ENCODE results near the gene BNC2.
"Not testable (repeated sequence)": the region's sequence is repeated elsewhere in the genome, so short reads cannot be mapped to it uniquely, and the experiment has no call there.

Gene BNC2

DNA sequence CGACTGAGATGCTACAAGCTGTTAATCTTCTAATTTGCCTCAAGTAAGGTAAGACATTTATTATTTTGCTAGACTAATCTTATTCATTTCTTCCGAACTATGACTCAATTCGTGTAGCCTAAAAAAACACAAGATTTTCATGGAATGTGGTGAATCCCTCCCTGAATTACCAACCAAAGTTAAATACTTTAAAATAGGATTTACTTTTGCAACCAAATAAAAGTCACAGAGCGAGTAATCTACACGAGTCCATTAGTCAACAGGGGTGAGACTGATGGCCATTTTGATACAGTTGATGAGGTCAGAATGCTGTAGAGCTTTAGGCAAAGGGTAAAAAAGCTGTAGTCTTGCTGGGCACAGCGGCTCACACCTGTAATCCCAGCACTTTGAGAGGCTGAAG is 13.1 kb upstream of the BNC2 start:
- no peaks in the 10 kb centered on the region for H3K36me3 Mint-ChIP-seq (ENCODE audit: low read depth)
- H3K27ac Mint-ChIP-seq, result no peak overlapping the region
- H3K4me3 Mint-ChIP-seq, result no peak overlapping the region
- H3K4me1 Mint-ChIP-seq (ENCODE audit: low read depth), result no peaks in the 10 kb centered on the region
- no peaks in the 10 kb centered on the region for H3K27me3 Mint-ChIP-seq (ENCODE audit: low read depth)
- peaks cover 30% of the 10 kb centered on the region for H3K9me3 Mint-ChIP-seq
- no peak for DNase-seq (ENCODE audit: low spot score)

DNA sequence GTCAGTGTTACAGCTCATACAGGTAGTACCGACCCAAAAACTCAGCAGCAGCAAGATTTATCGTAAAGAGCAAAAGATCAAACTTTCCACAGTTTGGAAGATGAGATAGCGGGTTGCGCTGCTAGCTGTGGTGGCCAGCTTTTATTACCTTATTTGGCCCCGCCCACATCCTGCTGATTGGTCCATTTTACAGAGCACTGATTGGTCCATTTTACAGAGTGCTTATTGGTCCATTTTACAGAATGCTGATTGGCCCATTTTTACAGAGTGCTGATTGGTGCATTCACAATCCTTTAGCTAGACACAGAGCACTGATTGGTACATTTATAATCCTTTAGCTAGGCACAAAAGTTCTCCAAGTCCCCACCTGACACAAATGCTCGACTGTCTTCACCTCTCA is 12.0 kb upstream of the BNC2 start:
- H3K27me3 Mint-ChIP-seq (ENCODE audit: low read depth); H3K4me3 Mint-ChIP-seq; H3K4me1 Mint-ChIP-seq (ENCODE audit: low read depth); H3K27ac Mint-ChIP-seq; DNase-seq (ENCODE audit: low spot score); H3K36me3 Mint-ChIP-seq (ENCODE audit: low read depth): not testable (repeated sequence)
- H3K9me3 Mint-ChIP-seq, result peaks cover 30% of the 10 kb centered on the region

DNA sequence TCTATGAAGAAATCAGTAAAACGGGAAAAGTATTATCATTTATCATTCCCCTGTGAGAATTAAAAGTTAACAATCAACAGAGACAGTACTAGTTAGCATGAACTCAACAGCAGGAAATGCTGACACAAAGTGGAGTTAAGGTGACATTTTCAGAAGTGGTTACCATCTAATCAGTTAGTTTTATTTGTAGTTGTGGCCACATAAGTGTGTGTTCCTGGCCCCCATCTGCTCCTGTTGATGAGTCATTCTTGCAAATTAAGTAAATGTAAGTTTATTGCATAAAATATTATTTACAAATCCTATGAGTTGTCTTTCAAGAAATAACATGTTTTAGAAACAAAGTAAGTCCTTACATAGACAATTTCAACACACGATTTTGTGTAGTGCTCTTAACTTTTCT is 8.9 kb upstream of the BNC2 start:
- Mint-ChIP-seq H3K36me3 (ENCODE audit: low read depth) (no peaks in the 10 kb centered on the region), H3K9me3 (peaks cover 24% of the 10 kb centered on the region), H3K27me3 (ENCODE audit: low read depth) (no peaks in the 10 kb centered on the region), H3K27ac (no peak overlapping the region), H3K4me3 (no peak overlapping the region), H3K4me1 (ENCODE audit: low read depth) (no peaks in the 10 kb centered on the region)
- DNase-seq (ENCODE audit: low spot score), result no peak

DNA sequence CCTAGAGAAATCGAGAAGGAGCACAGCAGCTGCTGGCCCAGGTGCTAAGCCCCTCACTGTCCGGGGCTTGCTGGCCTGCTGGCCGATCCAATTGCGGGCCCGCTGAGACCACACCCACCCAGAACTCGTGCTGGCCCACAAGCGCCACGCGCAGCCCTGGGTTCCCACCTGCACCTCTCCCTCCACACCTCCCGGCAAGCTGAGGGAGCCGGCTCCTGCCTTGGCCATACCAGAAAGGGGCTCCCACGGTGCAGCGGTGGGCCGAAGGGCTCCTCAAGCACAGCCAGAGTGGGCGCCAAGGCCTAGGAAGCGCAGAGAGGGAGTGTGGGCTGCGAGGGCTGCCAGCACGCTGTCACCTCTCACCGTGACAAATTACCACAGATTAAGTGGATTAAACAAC is 6.8 kb upstream of the BNC2 start:
- Mint-ChIP-seq H3K36me3 (ENCODE audit: low read depth) (no peaks in the 10 kb centered on the region), H3K27ac (no peak overlapping the region), H3K9me3 (peaks cover 18% of the 10 kb centered on the region), H3K27me3 (ENCODE audit: low read depth) (peaks cover 7% of the 10 kb centered on the region), H3K4me3 (no peak overlapping the region), H3K4me1 (ENCODE audit: low read depth) (no peaks in the 10 kb centered on the region)
- no peak for DNase-seq (ENCODE audit: low spot score)

DNA sequence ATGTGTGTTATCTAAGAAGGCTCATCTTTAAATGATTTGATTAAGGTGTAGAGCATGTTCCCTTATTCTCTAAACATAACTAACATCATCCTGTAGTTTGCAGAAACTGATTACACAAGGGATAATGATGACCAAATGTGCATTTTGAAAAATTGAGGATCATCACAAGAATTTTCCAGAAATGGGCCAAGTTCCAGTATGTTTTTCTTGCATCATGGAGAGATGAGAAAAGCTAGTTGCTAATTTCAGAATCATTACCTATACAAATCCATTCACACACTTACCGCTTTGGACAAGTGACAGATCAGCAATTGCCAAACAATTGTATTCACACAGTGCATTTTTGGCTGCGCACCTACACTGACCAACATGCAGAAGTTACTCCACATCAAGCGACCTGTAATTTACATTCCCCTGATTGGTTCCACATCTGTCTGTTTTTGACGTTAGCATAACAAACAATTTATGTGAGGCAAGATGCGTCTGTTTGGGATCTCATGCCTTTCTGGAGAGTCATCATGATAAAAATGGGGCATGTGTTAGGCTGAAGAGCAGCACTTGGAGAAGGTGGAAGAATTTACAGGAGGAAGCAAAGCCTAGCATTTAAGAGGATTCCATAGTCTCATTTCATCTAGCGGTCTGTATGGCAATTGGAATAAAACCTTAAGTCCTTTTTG is 2.8 kb upstream of the BNC2 start:
- Mint-ChIP-seq H3K4me1 (ENCODE audit: low read depth) (peaks cover 2% of the 10 kb centered on the region), H3K27me3 (ENCODE audit: low read depth) (peaks cover 35% of the 10 kb centered on the region), H3K27ac (no peak overlapping the region), H3K4me3 (no peak overlapping the region), H3K36me3 (ENCODE audit: low read depth) (no peaks in the 10 kb centered on the region), H3K9me3 (peaks cover 3% of the 10 kb centered on the region)
- DNase-seq (ENCODE audit: low spot score), result no peak

DNA sequence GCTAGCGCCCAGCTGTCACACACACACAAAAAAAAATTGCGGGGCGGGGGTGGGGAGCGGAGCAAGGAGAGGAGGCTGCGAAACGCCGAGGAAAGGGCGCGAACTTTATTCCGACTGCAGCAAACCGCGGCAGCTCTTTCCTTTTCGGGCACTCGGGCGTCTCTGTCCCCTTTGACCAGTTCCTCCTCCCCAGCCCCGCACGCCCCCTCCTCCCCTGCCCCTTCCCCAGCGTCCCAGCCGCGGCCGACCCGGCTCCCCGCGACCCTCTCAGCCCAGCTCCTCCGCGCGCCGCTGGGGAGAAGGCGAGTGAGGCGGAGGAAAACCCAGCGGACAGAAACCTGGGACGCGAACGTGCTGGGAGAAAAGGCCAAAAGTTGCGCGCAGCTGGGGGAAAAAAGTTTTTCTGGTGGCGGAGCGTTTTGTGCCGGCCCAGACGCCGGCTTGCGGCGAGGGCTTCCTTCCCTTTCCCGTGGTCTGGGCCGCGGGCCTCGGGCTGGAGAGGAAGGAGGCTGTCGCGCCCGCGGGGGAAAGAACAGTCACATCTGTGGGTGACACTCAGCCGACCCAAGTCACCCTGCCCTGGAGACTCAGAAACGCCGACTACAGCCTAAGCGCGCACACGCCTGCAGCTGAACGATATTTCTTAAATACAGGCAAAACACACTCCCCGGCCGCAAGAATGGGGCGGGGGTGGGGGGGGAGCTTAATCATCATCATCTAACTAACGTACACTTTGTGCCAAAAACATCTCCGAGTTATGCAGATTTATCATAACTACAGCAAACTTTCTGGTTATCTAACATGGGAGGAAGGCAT is 1.1 kb upstream of the BNC2 start:
- H3K27ac Mint-ChIP-seq, result no peak overlapping the region
- H3K36me3 Mint-ChIP-seq (ENCODE audit: low read depth), result no peaks in the 10 kb centered on the region
- no peak for DNase-seq (ENCODE audit: low spot score)
- H3K9me3 Mint-ChIP-seq, result no peaks in the 10 kb centered on the region
- H3K4me3 Mint-ChIP-seq, result peak overlapping the region; percentile 54
- peaks cover 39% of the 10 kb centered on the region for H3K27me3 Mint-ChIP-seq (ENCODE audit: low read depth)
- H3K4me1 Mint-ChIP-seq (ENCODE audit: low read depth), result peaks cover 2% of the 10 kb centered on the region

DNA sequence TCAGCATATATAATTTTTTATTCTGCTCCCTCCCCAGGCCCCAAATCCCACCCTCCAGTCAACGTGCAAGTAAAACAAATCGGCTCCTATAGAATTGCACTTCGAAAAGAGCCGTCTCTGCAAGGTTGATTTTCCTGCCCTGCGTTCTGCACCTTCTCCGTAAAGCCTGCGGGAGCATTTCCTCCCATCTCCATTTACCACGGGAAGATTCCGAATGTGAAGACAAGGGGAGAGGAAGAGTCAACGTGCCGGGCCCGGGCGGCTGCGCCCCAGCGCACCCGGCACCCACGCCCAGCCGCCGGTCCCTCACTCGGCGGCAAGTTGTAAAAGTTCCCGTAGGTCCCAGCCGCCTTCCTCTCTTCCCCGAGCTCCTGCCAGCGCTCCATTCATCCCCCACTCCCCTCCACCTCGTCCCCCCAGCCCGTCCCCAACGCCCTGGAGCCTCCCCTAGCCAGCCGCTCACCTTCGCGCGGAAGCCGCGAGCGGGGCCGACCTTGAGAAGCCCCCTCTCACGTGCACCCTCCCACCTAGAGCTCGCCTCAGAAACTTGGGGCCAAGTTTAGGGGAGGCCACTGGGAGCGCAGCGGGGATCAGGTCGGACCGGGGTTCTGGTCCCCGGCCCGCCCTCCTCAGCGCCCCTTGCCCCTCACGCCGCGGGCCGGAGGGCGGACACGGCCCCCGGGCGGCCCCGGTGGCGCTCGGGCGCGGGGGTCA is 431 bp downstream of the BNC2 start:
- H3K36me3 Mint-ChIP-seq (ENCODE audit: low read depth), result no peaks in the 10 kb centered on the region
- peaks cover 39% of the 10 kb centered on the region for H3K27me3 Mint-ChIP-seq (ENCODE audit: low read depth)
- peaks cover 2% of the 10 kb centered on the region for H3K4me1 Mint-ChIP-seq (ENCODE audit: low read depth)
- H3K9me3 Mint-ChIP-seq, result no peaks in the 10 kb centered on the region
- H3K4me3 Mint-ChIP-seq, result no peak overlapping the region
- no peak for DNase-seq (ENCODE audit: low spot score)
- H3K27ac Mint-ChIP-seq, result no peak overlapping the region

DNA sequence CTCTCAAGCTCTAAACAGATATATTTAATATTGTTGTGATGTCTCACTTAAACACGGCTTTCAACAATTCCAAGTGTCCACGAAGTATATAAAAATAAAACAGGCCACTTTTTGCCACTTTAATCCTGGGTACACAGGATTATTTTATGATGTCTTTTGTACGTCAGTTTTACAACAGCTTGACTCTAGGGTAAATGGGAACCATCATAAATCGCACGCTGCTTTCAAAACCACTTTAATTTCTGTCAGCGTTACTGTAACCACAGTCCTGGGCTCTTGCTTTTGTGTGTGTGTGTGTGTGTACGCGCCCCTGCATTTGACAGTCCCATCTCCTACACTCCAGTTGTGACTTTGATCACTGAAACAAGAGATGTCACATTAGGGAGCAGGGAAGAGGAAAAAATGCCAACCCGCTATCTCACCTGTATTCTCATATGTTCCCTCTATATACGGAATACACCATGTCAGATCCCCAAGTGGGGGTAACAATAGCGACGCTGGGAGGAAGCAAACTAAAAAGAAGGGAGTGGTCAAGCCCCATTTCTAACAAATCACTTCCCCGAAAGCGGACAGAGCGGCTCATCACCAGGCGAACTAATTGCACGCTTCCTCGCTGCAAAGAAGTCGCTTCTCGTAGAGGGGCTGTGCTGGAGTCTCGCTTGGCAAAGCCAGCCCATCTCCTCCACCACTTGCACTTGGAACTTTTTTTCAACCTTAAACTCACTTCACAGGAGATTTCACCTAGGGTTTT is 1.2 kb downstream of the BNC2 start:
- no peak overlapping the region for H3K27ac Mint-ChIP-seq
- peaks cover 2% of the 10 kb centered on the region for H3K4me1 Mint-ChIP-seq (ENCODE audit: low read depth)
- no peaks in the 10 kb centered on the region for H3K9me3 Mint-ChIP-seq
- peaks cover 39% of the 10 kb centered on the region for H3K27me3 Mint-ChIP-seq (ENCODE audit: low read depth)
- no peak overlapping the region for H3K4me3 Mint-ChIP-seq
- DNase-seq (ENCODE audit: low spot score), result no peak
- no peaks in the 10 kb centered on the region for H3K36me3 Mint-ChIP-seq (ENCODE audit: low read depth)

DNA sequence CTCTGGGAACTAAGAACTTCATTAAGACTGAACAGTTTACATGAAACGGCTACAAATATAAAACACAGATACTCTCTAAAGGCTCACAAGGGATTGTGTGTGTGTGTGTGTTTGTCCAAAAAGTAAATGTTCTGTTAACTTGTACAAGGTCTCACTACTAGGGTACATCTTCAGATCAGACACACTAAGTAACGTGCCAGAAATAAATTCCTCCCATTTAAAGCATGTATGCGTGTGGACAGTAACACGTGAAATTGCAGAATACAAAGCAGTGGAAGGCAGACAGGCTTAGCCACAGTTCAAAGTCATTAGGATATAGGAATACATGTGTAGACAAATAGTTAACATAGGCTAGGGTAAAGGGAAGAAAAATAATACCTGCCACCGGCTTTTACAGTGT is 1.8 kb downstream of the BNC2 start:
- H3K4me3 Mint-ChIP-seq, result no peak overlapping the region
- no peaks in the 10 kb centered on the region for H3K9me3 Mint-ChIP-seq
- H3K27me3 Mint-ChIP-seq (ENCODE audit: low read depth), result peaks cover 39% of the 10 kb centered on the region
- H3K27ac Mint-ChIP-seq, result no peak overlapping the region
- no peak for DNase-seq (ENCODE audit: low spot score)
- H3K4me1 Mint-ChIP-seq (ENCODE audit: low read depth), result peaks cover 2% of the 10 kb centered on the region
- no peaks in the 10 kb centered on the region for H3K36me3 Mint-ChIP-seq (ENCODE audit: low read depth)

DNA sequence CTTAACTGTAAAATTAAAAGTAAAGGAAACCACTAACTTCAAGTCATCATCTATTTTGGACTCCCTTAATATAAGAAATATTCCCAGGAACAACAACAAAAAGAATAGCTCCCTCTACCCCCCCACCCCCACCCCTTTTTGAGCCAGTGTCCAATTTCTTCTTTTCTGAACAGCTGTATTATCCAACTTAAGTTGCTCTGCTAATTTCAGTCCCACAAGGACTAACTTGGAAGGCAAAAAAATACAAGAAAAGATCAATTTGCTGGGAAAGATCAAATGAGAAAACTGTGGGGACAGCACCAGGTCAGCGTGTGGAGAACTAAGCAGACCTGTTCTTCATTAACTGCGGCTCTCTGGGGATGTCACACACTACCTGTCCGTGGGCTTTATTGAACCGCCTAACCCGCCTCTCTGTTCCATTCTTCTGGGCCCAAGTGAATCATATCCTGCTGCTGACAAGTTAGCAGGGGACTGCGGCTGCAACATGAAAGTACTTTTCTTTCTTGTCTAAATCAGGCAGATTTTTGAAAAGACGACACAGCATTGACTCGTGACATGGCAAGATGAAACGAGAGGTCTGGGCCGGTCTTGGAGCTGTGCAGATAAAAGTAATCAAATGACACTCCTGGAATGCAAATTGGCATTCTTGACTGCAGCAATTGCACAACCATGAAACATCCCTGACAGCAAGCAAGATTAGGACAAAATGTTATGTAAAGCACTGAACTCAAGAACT is 2.7 kb downstream of the BNC2 start:
- Mint-ChIP-seq H3K4me3 (no peak overlapping the region), H3K27me3 (ENCODE audit: low read depth) (peaks cover 33% of the 10 kb centered on the region), H3K36me3 (ENCODE audit: low read depth) (no peaks in the 10 kb centered on the region), H3K27ac (no peak overlapping the region), H3K4me1 (ENCODE audit: low read depth) (peaks cover 2% of the 10 kb centered on the region), H3K9me3 (no peaks in the 10 kb centered on the region)
- no peak for DNase-seq (ENCODE audit: low spot score)

DNA sequence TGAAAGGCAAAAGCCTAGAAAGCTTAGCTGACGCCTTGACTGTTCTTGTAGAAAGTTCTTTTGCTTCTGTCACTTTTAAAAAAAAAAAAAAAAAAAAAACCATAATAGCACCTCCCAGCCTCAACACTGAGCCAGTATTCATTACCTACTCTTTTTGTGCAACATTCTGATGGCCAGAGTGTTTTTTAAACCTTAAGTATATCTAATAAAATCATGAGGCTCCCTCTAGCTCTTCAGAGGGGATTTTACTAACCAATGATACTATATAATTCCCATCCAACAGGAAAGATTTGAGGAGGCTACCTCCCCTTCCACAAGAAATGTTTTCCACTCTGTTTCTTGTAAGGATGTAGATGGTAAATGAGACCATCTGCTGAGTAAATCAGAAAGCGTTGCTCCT is 3.9 kb downstream of the BNC2 start:
- Mint-ChIP-seq H3K4me3 (no peak overlapping the region), H3K27ac (no peak overlapping the region), H3K27me3 (ENCODE audit: low read depth) (peaks cover 25% of the 10 kb centered on the region), H3K36me3 (ENCODE audit: low read depth) (no peaks in the 10 kb centered on the region), H3K9me3 (no peaks in the 10 kb centered on the region), H3K4me1 (ENCODE audit: low read depth) (peaks cover 2% of the 10 kb centered on the region)
- DNase-seq (ENCODE audit: low spot score), result no peak

DNA sequence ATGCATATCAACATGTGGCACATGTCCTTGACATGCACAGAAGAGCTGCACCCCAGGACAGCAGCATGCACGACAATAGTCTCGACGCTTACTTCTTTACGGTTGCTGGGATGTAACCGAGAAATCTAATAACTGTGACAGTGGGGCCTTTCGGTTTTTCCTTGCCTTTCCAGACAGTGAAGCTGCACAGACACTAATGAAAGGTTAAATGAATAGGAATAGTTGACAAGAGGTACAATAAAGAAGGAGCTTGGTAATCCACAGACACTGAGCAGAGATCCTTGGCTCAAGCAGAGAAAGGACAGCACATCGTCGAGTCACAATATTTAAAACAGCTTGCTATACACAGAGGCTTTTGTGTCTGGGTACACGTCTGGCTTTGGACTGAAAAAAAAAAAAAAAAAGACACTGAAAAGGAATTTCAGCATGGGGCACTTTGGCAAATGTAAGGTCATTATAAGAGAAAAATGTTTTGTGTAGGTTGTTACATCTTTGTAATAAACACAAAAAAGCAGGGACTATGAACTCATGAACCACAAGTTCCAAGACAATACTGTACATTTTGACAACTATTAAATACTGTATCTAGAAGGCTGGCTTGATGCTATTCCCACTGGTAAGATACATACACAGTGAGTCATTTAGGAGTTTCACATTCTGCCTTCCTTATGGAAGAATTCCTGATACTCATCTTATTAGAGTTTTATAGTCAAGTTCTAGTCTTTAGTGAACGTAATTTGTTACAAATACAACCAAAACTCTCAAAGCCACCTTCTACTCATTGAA is 5.6 kb downstream of the BNC2 start:
- Mint-ChIP-seq H3K4me3 (no peak overlapping the region), H3K27ac (no peak overlapping the region), H3K9me3 (no peaks in the 10 kb centered on the region), H3K27me3 (ENCODE audit: low read depth) (peaks cover 17% of the 10 kb centered on the region), H3K4me1 (ENCODE audit: low read depth) (no peaks in the 10 kb centered on the region), H3K36me3 (ENCODE audit: low read depth) (no peaks in the 10 kb centered on the region)
- DNase-seq (ENCODE audit: low spot score), result no peak

DNA sequence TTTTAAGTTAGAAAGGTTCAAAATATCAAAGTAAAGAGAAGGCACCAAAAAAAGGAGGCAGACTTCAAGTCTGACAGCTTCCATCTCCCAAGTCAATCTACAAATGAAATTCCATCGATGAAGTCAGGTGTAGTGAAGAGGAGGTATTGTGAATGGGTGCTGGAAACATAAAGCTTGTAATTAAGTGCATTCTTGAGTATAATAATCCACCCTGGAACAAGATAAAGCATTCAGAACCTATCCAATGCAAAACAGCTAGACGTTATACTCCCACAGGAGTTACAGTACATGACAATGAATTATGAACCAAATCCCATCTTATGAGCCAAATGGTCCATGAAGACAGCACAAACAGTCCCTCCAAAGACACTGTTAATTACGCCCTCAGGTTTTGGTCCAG is 22.3 kb downstream of the BNC2 start:
- no peak for DNase-seq (ENCODE audit: low spot score)
- Mint-ChIP-seq H3K4me1 (ENCODE audit: low read depth) (no peaks in the 10 kb centered on the region), H3K27me3 (ENCODE audit: low read depth) (no peaks in the 10 kb centered on the region), H3K27ac (no peak overlapping the region), H3K36me3 (ENCODE audit: low read depth) (no peaks in the 10 kb centered on the region), H3K9me3 (peaks cover 5% of the 10 kb centered on the region), H3K4me3 (no peak overlapping the region)
